ENCODE data around the gene RMI2. TPM values are rescaled to one million over a fixed set of nuclear protein-coding genes. Genes with fewer than 3 reads are reported as not detected.

Gene RMI2
- total RNA-seq, 2 experiments from 2014 or later: 43.1 TPM

Other genes with a start within 250 kb of the RMI2 start
- 100 to 1,000 TPM; 107 to 111 TPM for gene SOCS1, start 89.3 kb upstream of the RMI2 start, total RNA-seq
- not detected for gene TNP2, start 76.1 kb upstream of the RMI2 start, total RNA-seq
- not detected for gene PRM3, start 71.8 kb upstream of the RMI2 start, total RNA-seq
- gene PRM2, start 69.0 kb upstream of the RMI2 start, total RNA-seq: not detected
- gene PRM1, start 64.1 kb upstream of the RMI2 start, total RNA-seq: not detected
- gene LITAF, start 241.5 kb downstream of the RMI2 start, total RNA-seq: 100 to 1,000 TPM; 178 to 183 TPM